NT2/D1 (cell line): ENCODE results near the gene ARL15.

ENCODE experiments used
- SUZ12 ChIP-seq: IDR thresholded peaks from 2 replicates; pipeline ENCODE4 v1.6.1; 2011; ENCODE audit not compliant: insufficient read length, insufficient read depth; ENCODE audit errors: extremely low read depth
- ZNF274 ChIP-seq: IDR thresholded peaks from 2 replicates; pipeline ENCODE4 v1.6.1; 2011; ENCODE audit warnings: mild to moderate bottlenecking, low read depth, low read length

GRCh38 chr5:53874409-53874808, 436.0 kb downstream of the ARL15 start:
- TF ChIP-seq SUZ12 = no peak
- TF ChIP-seq ZNF274 = no peak
